Measurements from ENCODE around the gene TREM1.

DNA sequence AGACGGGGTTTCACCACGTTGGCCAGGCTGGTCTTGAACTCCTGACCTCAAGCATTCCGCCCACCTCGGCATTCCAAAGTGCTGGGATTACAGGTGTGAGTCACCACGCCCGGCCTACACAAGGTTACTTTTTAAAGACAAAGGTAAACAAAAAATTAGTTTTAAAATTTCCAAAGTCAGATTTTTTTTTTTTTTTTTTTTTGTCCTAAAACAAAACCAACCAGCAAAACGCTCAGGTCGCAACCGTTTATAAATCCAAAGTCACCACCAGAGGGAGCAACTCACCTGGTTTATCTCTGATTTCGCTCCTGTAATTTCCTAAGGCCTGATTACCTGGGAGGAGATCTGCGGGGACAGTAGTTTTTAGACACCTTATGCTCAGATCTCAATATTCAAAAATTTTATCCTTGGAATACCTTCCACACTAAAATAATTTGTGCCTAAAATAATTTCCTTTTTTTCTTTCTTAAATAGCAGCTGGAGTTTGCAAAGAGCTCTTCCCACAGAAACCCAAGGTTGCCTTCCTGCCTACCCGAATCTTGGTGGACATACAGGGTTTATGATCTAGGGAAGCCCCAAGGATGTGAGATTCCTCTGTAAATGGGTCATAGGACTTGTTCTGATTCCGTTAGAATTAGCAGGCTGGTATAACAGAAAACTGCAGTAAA lies 19.8 kb upstream of the TREM1 start:
- TF ChIP-seq, protein P1, sequence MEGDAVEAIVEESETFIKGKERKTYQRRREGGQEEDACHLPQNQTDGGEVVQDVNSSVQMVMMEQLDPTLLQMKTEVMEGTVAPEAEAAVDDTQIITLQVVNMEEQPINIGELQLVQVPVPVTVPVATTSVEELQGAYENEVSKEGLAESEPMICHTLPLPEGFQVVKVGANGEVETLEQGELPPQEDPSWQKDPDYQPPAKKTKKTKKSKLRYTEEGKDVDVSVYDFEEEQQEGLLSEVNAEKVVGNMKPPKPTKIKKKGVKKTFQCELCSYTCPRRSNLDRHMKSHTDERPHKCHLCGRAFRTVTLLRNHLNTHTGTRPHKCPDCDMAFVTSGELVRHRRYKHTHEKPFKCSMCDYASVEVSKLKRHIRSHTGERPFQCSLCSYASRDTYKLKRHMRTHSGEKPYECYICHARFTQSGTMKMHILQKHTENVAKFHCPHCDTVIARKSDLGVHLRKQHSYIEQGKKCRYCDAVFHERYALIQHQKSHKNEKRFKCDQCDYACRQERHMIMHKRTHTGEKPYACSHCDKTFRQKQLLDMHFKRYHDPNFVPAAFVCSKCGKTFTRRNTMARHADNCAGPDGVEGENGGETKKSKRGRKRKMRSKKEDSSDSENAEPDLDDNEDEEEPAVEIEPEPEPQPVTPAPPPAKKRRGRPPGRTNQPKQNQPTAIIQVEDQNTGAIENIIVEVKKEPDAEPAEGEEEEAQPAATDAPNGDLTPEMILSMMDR (IDR thresholded peaks at IDR 0.05), result peak; percentile 25 to 51 (median 40)
- TF ChIP-seq POLR2AphosphoS5 (IDR thresholded peaks at IDR 0.05), result no peak
- TF ChIP-seq POLR2A (IDR thresholded peaks at IDR 0.05), result no peak

Data from breast epithelium (tissue), 3 donors.